OCI-LY3 (cell line): ENCODE results near the gene USP27X.

Experiments used
- EZH2phosphoT487 ChIP-seq: fragments of 200-600 bp; shearing (Covaris generic); IDR thresholded peaks from 2 replicates; pipeline ENCODE4 v1.6.1; 2018; ENCODE audit warnings: antibody characterized with exemption, mixed run types, low read depth
- TF ChIP-seq, protein P1 (sequence below): fragments of 200-600, 300-600 bp; sonication (generic); IDR thresholded peaks from 2 replicates; pipeline ENCODE4 v1.5.1; 2014; ENCODE audit warnings: antibody characterized with exemption, low read length, low read depth

GRCh38 chrX:49845701-49846403, 33.4 kb upstream of the USP27X start:
- TF ChIP-seq, protein P1, sequence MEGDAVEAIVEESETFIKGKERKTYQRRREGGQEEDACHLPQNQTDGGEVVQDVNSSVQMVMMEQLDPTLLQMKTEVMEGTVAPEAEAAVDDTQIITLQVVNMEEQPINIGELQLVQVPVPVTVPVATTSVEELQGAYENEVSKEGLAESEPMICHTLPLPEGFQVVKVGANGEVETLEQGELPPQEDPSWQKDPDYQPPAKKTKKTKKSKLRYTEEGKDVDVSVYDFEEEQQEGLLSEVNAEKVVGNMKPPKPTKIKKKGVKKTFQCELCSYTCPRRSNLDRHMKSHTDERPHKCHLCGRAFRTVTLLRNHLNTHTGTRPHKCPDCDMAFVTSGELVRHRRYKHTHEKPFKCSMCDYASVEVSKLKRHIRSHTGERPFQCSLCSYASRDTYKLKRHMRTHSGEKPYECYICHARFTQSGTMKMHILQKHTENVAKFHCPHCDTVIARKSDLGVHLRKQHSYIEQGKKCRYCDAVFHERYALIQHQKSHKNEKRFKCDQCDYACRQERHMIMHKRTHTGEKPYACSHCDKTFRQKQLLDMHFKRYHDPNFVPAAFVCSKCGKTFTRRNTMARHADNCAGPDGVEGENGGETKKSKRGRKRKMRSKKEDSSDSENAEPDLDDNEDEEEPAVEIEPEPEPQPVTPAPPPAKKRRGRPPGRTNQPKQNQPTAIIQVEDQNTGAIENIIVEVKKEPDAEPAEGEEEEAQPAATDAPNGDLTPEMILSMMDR = no peak
- TF ChIP-seq EZH2phosphoT487 = no peak
